HG02884 (cell line): ENCODE data around the gene ESPL1.

Experiments used
- ATAC-seq: cut with Tn5 transposase; IDR thresholded peaks from one replicate; pipeline ENCODE4 v1.9.1; 2021; ENCODE audit warnings: mild to moderate bottlenecking, moderate library complexity; ENCODE audit not compliant: unreplicated experiment

Gene ESPL1

GRCh38 chr12:53230108-53230845 is 37.8 kb upstream of the ESPL1 start:
- ATAC-seq = no peak

GRCh38 chr12:53231671-53231920 is 36.5 kb upstream of the ESPL1 start:
- no peak for ATAC-seq

- ATAC-seq = no peak
These were observed 36.0 kb upstream of the ESPL1 start, which contains the start of gene RARG for GRCh38 chr12:53231921-53232645. Gene RARG (minus strand): TSS chr12:53232209. CDS start chr12:53227545, 4,664 bp downstream.

- no peak for ATAC-seq
These were observed 35.2 kb upstream of the ESPL1 start for GRCh38 chr12:53232646-53233461.

GRCh38 chr12:53233671-53234121 is 34.4 kb upstream of the ESPL1 start:
- no peak for ATAC-seq

GRCh38 chr12:53234271-53234914 is 33.7 kb upstream of the ESPL1 start:
- ATAC-seq = no peak

GRCh38 chr12:53235164-53235563 is 32.9 kb upstream of the ESPL1 start:
- no peak for ATAC-seq

- no peak for ATAC-seq
These were observed 32.2 kb upstream of the ESPL1 start for GRCh38 chr12:53235742-53236442.

- no peak for ATAC-seq
These were observed 31.5 kb upstream of the ESPL1 start for GRCh38 chr12:53236443-53237111.

- ATAC-seq = no peak
These were observed 28.3 kb upstream of the ESPL1 start for GRCh38 chr12:53239643-53240258.

- no peak for ATAC-seq
These were observed 26.3 kb upstream of the ESPL1 start for GRCh38 chr12:53241623-53242412.

- ATAC-seq = no peak
These were observed 23.8 kb upstream of the ESPL1 start for GRCh38 chr12:53244337-53244736.

GRCh38 chr12:53245286-53245685 is 22.8 kb upstream of the ESPL1 start:
- ATAC-seq = no peak

GRCh38 chr12:53251477-53252348 is 16.4 kb upstream of the ESPL1 start:
- ATAC-seq = peak; percentile 56

GRCh38 chr12:53252349-53252916 is 15.7 kb upstream of the ESPL1 start:
- ATAC-seq = no peak

- ATAC-seq = no peak
These were observed 14.8 kb upstream of the ESPL1 start for GRCh38 chr12:53253298-53253697.

- no peak for ATAC-seq
These were observed 13.1 kb upstream of the ESPL1 start for GRCh38 chr12:53254816-53255545.
